Measurements from ENCODE around the gene ATXN7. TPM values are rescaled to one million over a fixed set of nuclear protein-coding genes. Genes with fewer than 3 reads are reported as not detected.
A peak's percentile ranks its signal among the peaks of the same experiment; 100 is the strongest.

The ATXN7 gene
- total and polyA plus RNA-seq, 10 of the 15 experiments (the other 5 are each of a cell fraction or from before 2014, with no cell fraction given), result 0.83 to 24.6 (median 8.5) TPM

- H4K20me1 ChIP-seq (ENCODE audit: control insufficient read depth, insufficient read depth), result no peaks in the 10 kb centered on the region
- in situ Hi-C loops (cut with MboI) (loop anchor here (5.0 kb wide), 1 partner anchor 368 kb away; no protein-coding TSS in a partner anchor), intact Hi-C loops (cut with micrococcal nuclease; ENCODE audit: unreplicated experiment) (no loop called here)
- H3K9me3 ChIP-seq (replicated peaks; ENCODE audit: control insufficient read depth, insufficient read depth, low read length), result no peaks in the 10 kb centered on the region; the same call in 2 of the 3 replicates
- ChIA-PET RAD21 (ENCODE audit: unreplicated experiment) (interaction anchor here (0.7 to 3.1 kb wide), 4 partner anchors 195 to 455 kb away, joined by 3 to 47 read pairs (median 18); partner anchors contain the start of gene PRICKLE2), CTCF (interaction anchor here (1.2 to 6.3 kb wide), 10 partner anchors 11 to 678 kb away, joined by 3 to 99 read pairs (median 10); partner anchors contain the start of gene PRICKLE2), POLR2A (no interaction called here), SMC1A (ENCODE audit: uncharacterized antibody, unreplicated experiment) (interaction anchor here (1.0 to 7.3 kb wide), 5 partner anchors 195 to 455 kb away, joined by 4 to 98 read pairs (median 21); partner anchors contain the start of gene PRICKLE2)
- H2AFZ ChIP-seq (ENCODE audit: control insufficient read depth, low read depth, low read length), result no peak overlapping the region
- H3K27me3 ChIP-seq (replicated peaks in 1 of 2; ENCODE audit: control insufficient read depth in 2 of 2, insufficient read depth in 2 of 2, low read length in 1 of 2), result no peaks in the 10 kb centered on the region
- no peak for ATAC-seq
- no peaks in the 10 kb centered on the region for H3K36me3 ChIP-seq (ENCODE audit: control insufficient read depth in 2 of 2, insufficient read depth in 2 of 2, low read length in 1 of 2)
- H3K4me1 ChIP-seq (ENCODE audit: control insufficient read depth, insufficient read depth, low read length), result no peaks in the 10 kb centered on the region; the same call in 1 of the 2 replicates
- no peak overlapping the region for H3K27ac ChIP-seq (ENCODE audit: control insufficient read depth, insufficient read depth)
- no TSS peak for BruUV-seq (replicated peaks)
- no peak overlapping the region for H3K4me3 ChIP-seq
- no peak for DNase-seq (ENCODE audit: low read depth, low spot score)
- no peak for FAIRE-seq
- H3K4me2 ChIP-seq (ENCODE audit: control insufficient read depth, insufficient read depth), result no peak overlapping the region
- no peak overlapping the region for H3K9ac ChIP-seq (ENCODE audit: control insufficient read depth, insufficient read depth, low read length)
- TF ChIP-seq CHD4 (IDR thresholded peaks at IDR 0.05), result no peak
- no peak for TF ChIP-seq TCF7 (IDR thresholded peaks at IDR 0.05; ENCODE audit: borderline replicate concordance)
- TF ChIP-seq RBBP5 (conservative IDR thresholded peaks at IDR 0.05), result no peak
- no peak for TF ChIP-seq NFYB (IDR thresholded peaks at IDR 0.05; ENCODE audit: insufficient read depth, low read depth, low read length)
- H3K79me2 ChIP-seq (ENCODE audit: control insufficient read depth, insufficient read depth, low read length), result no peaks in the 10 kb centered on the region
- WGBS (ENCODE audit: insufficient coverage, insufficient replicate concordance, low lambda C conversion rate, missing lambda C conversion rate), result 75% methylated on average over 4 of the region's 4 CpGs
These were observed 165.6 kb downstream of the ATXN7 start for GRCh38 chr3:64029287-64029686.

DNA sequence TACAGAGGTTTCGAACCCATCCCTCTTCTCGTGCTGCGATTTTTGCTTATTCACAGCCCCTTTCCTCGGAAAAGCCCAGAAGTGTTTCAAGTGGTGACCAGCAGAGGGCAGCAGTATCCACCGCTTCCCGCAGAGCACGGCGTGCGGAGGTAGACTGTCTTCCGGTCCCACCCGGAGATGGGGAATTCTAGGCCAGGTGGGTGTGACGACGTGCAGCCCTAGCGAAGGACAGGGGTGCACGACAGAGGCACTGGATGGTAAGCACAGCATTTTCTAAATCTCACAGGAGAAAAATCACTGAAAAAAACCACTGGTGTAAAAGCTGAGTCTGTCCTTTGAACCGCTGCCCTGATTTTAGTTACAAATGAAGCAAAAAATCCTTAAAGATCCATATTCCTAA, 167.1 kb downstream of the ATXN7 start:
- CTCF ChIA-PET, result interaction anchor here (0.6 to 6.3 kb wide), 30 partner anchors 10 to 476 kb away, joined by 3 to 99 read pairs (median 4); partner anchors contain the start of gene PRICKLE2
- in situ Hi-C loops (cut with MboI) (loop anchor here (5.0 kb wide), 1 partner anchor 452 kb away; no protein-coding TSS in a partner anchor), intact Hi-C loops (cut with micrococcal nuclease; ENCODE audit: unreplicated experiment) (loop anchor here (1.0 to 10.0 kb wide), 3 partner anchors 194 to 454 kb away; partner anchors contain the start of gene PRICKLE2)
- POLR2A ChIA-PET, result no interaction called here
- Histone ChIP-seq H3K9me3 (replicated peaks; ENCODE audit: control insufficient read depth, insufficient read depth, low read length) (no peaks in the 10 kb centered on the region; the same call in 2 of the 3 replicates), H3K4me2 (ENCODE audit: control insufficient read depth, insufficient read depth) (peak overlapping the region; percentile 66), H3K79me2 (ENCODE audit: control insufficient read depth, insufficient read depth, low read length) (no peaks in the 10 kb centered on the region), H3K9ac (ENCODE audit: control insufficient read depth, insufficient read depth, low read length) (no peak overlapping the region), H3K4me3 (no peak overlapping the region; the same call in 1 of the 2 replicates), H3K36me3 (ENCODE audit: control insufficient read depth in 2 of 2, insufficient read depth in 2 of 2, low read length in 1 of 2) (no peaks in the 10 kb centered on the region), H3K4me1 (ENCODE audit: control insufficient read depth, insufficient read depth, low read length) (no peaks in the 10 kb centered on the region; the same call in 1 of the 2 replicates), H2AFZ (ENCODE audit: control insufficient read depth, low read depth, low read length) (peak overlapping the region; percentile 87), H3K27me3 (replicated peaks in 1 of 2; ENCODE audit: control insufficient read depth in 2 of 2, insufficient read depth in 2 of 2, low read length in 1 of 2) (no peaks in the 10 kb centered on the region), H4K20me1 (ENCODE audit: control insufficient read depth, insufficient read depth) (no peaks in the 10 kb centered on the region), H3K27ac (ENCODE audit: control insufficient read depth, insufficient read depth) (no peak overlapping the region)
- ATAC-seq (peak; percentile 99), FAIRE-seq (peak; percentile 94), DNase-seq (ENCODE audit: low read depth, low spot score) (peak; percentile 41)
- no TSS peak for BruUV-seq (replicated peaks)
- WGBS (ENCODE audit: insufficient coverage, insufficient replicate concordance, low lambda C conversion rate, missing lambda C conversion rate), result 8% methylated on average over 16 of the region's 16 CpGs
- RAD21 ChIA-PET (ENCODE audit: unreplicated experiment), result interaction anchor here (0.7 to 3.1 kb wide), 12 partner anchors 133 to 453 kb away, joined by 3 to 47 read pairs (median 6); partner anchors contain the start of gene PRICKLE2
- SMC1A ChIA-PET (ENCODE audit: uncharacterized antibody, unreplicated experiment), result interaction anchor here (0.6 to 7.3 kb wide), 18 partner anchors 10 to 454 kb away, joined by 3 to 98 read pairs (median 4); partner anchors contain the start of gene PRICKLE2
- peak; percentile 24; the same call in 1 of the 2 replicates for TF ChIP-seq ZNF24 (IDR thresholded peaks at IDR 0.05)
- 0 out of 2 replicates have a peak, but pooled peaks have one; percentile 21 for TF ChIP-seq SREBF2 (IDR thresholded peaks at IDR 0.05; ENCODE audit: low read length)
- TF ChIP-seq, protein P1, sequence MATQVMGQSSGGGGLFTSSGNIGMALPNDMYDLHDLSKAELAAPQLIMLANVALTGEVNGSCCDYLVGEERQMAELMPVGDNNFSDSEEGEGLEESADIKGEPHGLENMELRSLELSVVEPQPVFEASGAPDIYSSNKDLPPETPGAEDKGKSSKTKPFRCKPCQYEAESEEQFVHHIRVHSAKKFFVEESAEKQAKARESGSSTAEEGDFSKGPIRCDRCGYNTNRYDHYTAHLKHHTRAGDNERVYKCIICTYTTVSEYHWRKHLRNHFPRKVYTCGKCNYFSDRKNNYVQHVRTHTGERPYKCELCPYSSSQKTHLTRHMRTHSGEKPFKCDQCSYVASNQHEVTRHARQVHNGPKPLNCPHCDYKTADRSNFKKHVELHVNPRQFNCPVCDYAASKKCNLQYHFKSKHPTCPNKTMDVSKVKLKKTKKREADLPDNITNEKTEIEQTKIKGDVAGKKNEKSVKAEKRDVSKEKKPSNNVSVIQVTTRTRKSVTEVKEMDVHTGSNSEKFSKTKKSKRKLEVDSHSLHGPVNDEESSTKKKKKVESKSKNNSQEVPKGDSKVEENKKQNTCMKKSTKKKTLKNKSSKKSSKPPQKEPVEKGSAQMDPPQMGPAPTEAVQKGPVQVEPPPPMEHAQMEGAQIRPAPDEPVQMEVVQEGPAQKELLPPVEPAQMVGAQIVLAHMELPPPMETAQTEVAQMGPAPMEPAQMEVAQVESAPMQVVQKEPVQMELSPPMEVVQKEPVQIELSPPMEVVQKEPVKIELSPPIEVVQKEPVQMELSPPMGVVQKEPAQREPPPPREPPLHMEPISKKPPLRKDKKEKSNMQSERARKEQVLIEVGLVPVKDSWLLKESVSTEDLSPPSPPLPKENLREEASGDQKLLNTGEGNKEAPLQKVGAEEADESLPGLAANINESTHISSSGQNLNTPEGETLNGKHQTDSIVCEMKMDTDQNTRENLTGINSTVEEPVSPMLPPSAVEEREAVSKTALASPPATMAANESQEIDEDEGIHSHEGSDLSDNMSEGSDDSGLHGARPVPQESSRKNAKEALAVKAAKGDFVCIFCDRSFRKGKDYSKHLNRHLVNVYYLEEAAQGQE (IDR thresholded peaks at IDR 0.05; ENCODE audit: low read depth, low read length), result no peak
- TF ChIP-seq, protein P2, sequence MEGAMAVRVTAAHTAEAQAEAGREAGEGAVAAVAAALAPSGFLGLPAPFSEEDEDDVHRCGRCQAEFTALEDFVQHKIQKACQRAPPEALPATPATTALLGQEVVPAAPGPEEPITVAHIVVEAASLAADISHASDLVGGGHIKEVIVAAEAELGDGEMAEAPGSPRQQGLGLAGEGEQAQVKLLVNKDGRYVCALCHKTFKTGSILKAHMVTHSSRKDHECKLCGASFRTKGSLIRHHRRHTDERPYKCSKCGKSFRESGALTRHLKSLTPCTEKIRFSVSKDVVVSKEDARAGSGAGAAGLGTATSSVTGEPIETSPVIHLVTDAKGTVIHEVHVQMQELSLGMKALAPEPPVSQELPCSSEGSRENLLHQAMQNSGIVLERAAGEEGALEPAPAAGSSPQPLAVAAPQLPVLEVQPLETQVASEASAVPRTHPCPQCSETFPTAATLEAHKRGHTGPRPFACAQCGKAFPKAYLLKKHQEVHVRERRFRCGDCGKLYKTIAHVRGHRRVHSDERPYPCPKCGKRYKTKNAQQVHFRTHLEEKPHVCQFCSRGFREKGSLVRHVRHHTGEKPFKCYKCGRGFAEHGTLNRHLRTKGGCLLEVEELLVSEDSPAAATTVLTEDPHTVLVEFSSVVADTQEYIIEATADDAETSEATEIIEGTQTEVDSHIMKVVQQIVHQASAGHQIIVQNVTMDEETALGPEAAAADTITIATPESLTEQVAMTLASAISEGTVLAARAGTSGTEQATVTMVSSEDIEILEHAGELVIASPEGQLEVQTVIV (IDR thresholded peaks at IDR 0.05; ENCODE audit: borderline replicate concordance, partially characterized antibody), result no peak
- no peak for TF ChIP-seq NRF1 (conservative IDR thresholded peaks at IDR 0.05; ENCODE audit: low read depth, low read length)
- no peak for TF ChIP-seq PAX8 (IDR thresholded peaks at IDR 0.05)
- no peak for TF ChIP-seq MTA2 (IDR thresholded peaks at IDR 0.05; ENCODE audit: low read depth)

Data from GM12878 (cell line).